ENCODE data around the gene VSTM1.

DNA sequence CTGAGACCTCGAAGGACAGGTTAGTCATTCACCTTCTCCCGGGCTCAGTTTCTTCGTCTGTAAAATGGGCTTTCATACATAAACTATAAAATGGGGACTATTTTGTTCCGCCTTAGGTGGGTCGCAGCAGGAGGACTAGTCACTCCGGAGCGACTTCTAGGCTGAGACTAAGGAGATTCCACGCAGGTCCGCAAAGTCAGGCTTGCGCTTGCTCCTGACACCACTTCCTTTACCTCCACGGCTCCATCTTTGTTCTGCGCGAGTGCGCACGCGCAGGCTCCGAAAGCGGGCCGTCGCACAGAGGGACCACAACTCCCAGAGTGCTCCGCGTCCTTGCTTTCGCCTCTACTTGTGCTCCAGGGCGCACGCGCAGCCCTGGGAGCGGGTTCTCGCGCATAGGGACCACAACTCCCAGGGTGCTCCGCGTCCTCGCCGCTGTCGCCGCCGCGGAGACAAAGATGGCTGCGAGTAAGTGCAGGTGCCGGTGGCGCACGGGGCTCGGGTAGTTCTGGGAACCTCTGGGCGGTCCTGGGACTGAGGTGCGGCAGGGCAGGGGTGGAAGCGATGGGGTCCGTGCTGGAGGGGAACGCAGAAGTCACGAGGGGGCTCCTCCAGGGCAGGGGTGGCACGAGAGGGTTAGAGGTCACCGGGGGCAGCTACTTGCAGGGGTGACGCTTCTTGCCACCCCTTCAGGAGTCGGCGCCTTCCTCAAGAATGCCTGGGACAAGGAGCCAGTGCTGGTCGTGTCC, 38.9 kb upstream of the VSTM1 start, which contains the start of gene NDUFA3:
- peak; percentile 92 for TF ChIP-seq POLR2A (IDR thresholded peaks at IDR 0.05; ENCODE audit: low read depth, low read length)
- TF ChIP-seq POLR2AphosphoS5 (IDR thresholded peaks at IDR 0.05; ENCODE audit: low read depth, low read length), result peak; percentile 91
- peak; percentile 95 for TF ChIP-seq TAF1 (IDR thresholded peaks at IDR 0.05; ENCODE audit: low read depth, low read length)
- peak; percentile 50; the same call in 1 of the 2 replicates for TF ChIP-seq SPI1 (IDR thresholded peaks at IDR 0.05; ENCODE audit: low read depth, low read length)
- TF ChIP-seq PAX5 (IDR thresholded peaks at IDR 0.05; ENCODE audit: insufficient read depth, low read length, severe bottlenecking), result no peak

All from GM12891 (cell line).